ENCODE data around the gene VASH2. TPM values are rescaled to one million over a fixed set of nuclear protein-coding genes. Genes with fewer than 3 reads are reported as not detected.
"Not testable (repeated sequence)": the region's sequence is repeated elsewhere in the genome, so short reads cannot be mapped to it uniquely, and the experiment has no call there.

Gene VASH2
- total RNA-seq, 1 donor from 2014 or later: 59.8 TPM

DNA sequence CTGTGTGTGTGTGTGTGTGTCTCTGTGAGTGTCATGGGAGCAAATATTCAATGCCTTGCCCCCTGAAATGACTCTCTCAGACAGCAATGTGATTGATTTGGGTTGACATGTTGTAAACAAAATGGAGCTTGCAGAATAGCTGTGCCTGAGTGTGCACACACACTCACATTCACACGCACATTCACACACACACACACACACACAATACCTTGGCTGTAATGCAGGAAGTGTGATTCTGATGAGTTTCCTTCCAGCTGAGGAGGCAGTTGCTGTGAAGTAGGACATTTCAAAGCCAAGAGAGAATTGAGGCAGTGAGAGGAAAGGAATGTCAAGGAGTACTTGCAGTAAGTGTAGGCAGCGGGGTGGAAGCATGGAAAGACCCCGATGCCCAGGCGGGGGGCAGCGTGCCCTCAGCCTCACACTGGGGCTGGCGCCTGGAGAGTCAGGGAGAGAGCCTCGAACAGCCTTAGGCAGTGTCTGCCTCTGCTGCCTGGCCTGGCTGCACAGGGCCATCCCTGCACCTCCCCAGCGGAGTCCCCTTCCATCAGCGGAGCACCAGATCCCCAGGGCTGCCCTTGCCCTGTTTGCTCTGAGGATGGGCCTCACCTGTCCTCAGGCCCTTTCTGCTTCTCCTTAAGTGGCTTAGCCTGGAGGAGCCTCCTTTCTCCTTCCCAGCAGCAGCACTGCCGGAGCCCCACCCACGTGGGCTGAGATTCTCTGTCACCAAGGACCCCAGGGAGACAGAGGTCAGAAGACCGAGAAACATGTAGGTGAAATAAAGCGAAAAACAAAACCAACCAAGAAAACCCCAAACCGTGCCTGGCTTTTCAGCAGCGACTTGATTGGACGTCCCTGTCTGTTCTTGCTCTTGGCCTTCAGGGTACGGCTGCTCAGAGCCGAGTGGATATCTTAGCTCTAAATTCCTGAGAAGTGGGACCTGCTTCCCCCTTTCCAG lies 9.2 kb downstream of the VASH2 start:
- peaks cover 2% of the 10 kb centered on the region for H3K36me3 Mint-ChIP-seq (ENCODE audit: unreplicated experiment)
- DNase-seq: no peak
- H3K27ac Mint-ChIP-seq (ENCODE audit: unreplicated experiment): no peak overlapping the region
- H3K9me3 Mint-ChIP-seq (ENCODE audit: unreplicated experiment): peaks cover 5% of the 10 kb centered on the region
- TF ChIP-seq, protein P1, sequence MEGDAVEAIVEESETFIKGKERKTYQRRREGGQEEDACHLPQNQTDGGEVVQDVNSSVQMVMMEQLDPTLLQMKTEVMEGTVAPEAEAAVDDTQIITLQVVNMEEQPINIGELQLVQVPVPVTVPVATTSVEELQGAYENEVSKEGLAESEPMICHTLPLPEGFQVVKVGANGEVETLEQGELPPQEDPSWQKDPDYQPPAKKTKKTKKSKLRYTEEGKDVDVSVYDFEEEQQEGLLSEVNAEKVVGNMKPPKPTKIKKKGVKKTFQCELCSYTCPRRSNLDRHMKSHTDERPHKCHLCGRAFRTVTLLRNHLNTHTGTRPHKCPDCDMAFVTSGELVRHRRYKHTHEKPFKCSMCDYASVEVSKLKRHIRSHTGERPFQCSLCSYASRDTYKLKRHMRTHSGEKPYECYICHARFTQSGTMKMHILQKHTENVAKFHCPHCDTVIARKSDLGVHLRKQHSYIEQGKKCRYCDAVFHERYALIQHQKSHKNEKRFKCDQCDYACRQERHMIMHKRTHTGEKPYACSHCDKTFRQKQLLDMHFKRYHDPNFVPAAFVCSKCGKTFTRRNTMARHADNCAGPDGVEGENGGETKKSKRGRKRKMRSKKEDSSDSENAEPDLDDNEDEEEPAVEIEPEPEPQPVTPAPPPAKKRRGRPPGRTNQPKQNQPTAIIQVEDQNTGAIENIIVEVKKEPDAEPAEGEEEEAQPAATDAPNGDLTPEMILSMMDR (IDR thresholded peaks at IDR 0.05; ENCODE audit: partially characterized antibody, unreplicated experiment): no peak
- peak overlapping the region; percentile 0 for H3K4me3 Mint-ChIP-seq (ENCODE audit: unreplicated experiment)
- peaks cover under 1% of the 10 kb centered on the region for H3K27me3 Mint-ChIP-seq (ENCODE audit: unreplicated experiment)
- H3K4me1 Mint-ChIP-seq (ENCODE audit: low read depth, unreplicated experiment): peaks cover 19% of the 10 kb centered on the region

DNA sequence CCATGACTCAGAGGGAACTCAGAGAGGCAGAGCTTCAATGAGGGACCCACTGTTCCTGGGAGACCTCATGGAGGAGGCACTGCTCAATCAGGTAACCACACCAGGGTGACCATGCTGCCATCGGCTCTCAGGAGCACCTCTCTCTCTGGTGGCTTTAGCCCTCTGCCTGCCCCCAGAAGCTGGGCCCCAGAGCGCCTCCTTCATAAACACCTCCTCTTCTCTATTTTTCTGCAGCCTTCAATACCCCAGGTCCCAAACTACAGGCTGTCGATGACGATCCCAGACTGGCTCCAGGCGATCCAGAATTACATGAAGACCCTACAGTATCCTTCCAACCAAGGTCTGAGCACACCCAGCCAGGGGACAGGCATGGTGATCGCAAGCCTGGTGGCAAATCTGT lies 10.6 kb downstream of the VASH2 start:
- peaks cover 10% of the 10 kb centered on the region for H3K4me1 Mint-ChIP-seq (ENCODE audit: low read depth, unreplicated experiment)
- peaks cover 2% of the 10 kb centered on the region for H3K27me3 Mint-ChIP-seq (ENCODE audit: unreplicated experiment)
- H3K9me3 Mint-ChIP-seq (ENCODE audit: unreplicated experiment): peaks cover 5% of the 10 kb centered on the region
- TF ChIP-seq, protein P1 (IDR thresholded peaks at IDR 0.05; ENCODE audit: partially characterized antibody, unreplicated experiment): no peak
- H3K4me3 Mint-ChIP-seq (ENCODE audit: unreplicated experiment): no peak overlapping the region
- H3K27ac Mint-ChIP-seq (ENCODE audit: unreplicated experiment): no peak overlapping the region
- no peak for DNase-seq
- H3K36me3 Mint-ChIP-seq (ENCODE audit: unreplicated experiment): peaks cover 5% of the 10 kb centered on the region

DNA sequence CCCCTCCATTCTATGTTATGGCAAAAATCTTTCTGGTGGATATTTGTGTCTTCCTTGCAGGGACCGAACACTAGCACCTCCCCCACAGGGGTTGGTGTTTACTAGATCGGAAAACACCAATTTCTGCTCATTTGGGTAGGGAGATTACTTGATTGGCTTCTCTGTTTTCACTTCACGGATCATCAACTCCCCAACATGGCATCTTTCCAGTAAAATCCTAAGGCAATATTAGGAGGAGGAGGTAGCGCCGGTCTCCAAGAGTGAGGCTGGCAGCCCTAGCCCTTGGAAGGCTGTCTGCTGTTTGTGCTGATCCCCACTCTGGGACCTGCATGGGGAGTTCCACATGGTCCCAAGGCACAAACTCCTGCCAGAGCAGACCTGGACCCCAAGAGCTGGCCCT lies 12.2 kb downstream of the VASH2 start:
- Mint-ChIP-seq H3K4me3 (ENCODE audit: unreplicated experiment) (no peak overlapping the region), H3K9me3 (ENCODE audit: unreplicated experiment) (peaks cover 9% of the 10 kb centered on the region), H3K4me1 (ENCODE audit: low read depth, unreplicated experiment) (peaks cover 20% of the 10 kb centered on the region), H3K27ac (ENCODE audit: unreplicated experiment) (no peak overlapping the region), H3K36me3 (ENCODE audit: unreplicated experiment) (peaks cover 10% of the 10 kb centered on the region), H3K27me3 (ENCODE audit: unreplicated experiment) (peaks cover 2% of the 10 kb centered on the region)
- DNase-seq: no peak
- TF ChIP-seq, protein P1 (IDR thresholded peaks at IDR 0.05; ENCODE audit: partially characterized antibody, unreplicated experiment): no peak

DNA sequence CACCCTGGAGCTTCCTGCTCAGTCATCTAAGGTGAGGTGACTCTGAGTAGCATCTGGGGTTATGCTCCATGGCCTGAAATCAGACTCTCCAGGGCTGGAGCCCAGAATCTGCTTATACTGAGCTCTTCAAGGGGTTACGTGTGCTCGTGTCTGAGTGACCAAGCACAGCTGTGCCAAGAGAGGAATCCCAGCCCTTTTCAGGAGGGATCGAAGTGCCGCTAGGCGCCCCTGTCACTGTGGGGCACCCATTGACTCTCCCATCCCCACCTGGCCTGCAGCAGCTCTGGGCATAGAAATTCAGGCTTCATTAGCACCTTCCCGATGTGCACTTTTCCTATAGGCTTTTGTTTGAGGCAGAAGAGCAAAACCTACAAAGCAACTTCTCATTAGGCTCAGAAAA lies 13.8 kb downstream of the VASH2 start:
- peaks cover 31% of the 10 kb centered on the region for H3K4me1 Mint-ChIP-seq (ENCODE audit: low read depth, unreplicated experiment)
- peaks cover 10% of the 10 kb centered on the region for H3K36me3 Mint-ChIP-seq (ENCODE audit: unreplicated experiment)
- H3K9me3 Mint-ChIP-seq (ENCODE audit: unreplicated experiment): peaks cover 16% of the 10 kb centered on the region
- TF ChIP-seq, protein P1 (IDR thresholded peaks at IDR 0.05; ENCODE audit: partially characterized antibody, unreplicated experiment): no peak
- peaks cover 10% of the 10 kb centered on the region for H3K27me3 Mint-ChIP-seq (ENCODE audit: unreplicated experiment)
- H3K4me3 Mint-ChIP-seq (ENCODE audit: unreplicated experiment): no peak overlapping the region
- no peak for DNase-seq
- no peak overlapping the region for H3K27ac Mint-ChIP-seq (ENCODE audit: unreplicated experiment)

DNA sequence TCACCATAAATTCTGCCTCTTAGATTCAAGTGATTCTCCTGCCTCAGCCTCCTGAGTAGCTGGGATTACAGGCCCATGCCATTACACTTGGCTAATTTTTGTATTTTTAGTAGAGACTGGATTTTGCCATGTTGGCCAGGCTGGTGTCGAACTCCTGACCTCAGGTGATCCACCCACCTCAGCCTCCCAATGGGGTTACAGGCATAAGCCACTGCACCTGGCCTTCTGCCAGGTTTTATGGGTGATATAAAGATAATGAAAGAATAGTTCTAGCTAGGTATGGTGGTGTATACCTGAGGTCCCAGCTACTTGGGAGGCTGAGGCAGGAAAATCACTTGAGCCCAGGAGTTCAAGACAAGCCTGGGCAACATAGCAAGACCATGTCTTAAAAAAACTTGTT lies 14.7 kb downstream of the VASH2 start:
- DNase-seq; H3K27ac Mint-ChIP-seq (ENCODE audit: unreplicated experiment); H3K36me3 Mint-ChIP-seq (ENCODE audit: unreplicated experiment); H3K4me3 Mint-ChIP-seq (ENCODE audit: unreplicated experiment): not testable (repeated sequence)
- H3K27me3 Mint-ChIP-seq (ENCODE audit: unreplicated experiment): peaks cover 16% of the 10 kb centered on the region
- peaks cover 34% of the 10 kb centered on the region for H3K4me1 Mint-ChIP-seq (ENCODE audit: low read depth, unreplicated experiment)
- peaks cover 21% of the 10 kb centered on the region for H3K9me3 Mint-ChIP-seq (ENCODE audit: unreplicated experiment)
